Right atrium auricular region (tissue), 2 donors: ENCODE data around the gene ZMAT5. TPM values are rescaled to one million over a fixed set of nuclear protein-coding genes. Genes with fewer than 3 reads are reported as not detected.

Source experiments
- DNase-seq: peaks from one replicate; pipeline ENCODE4 v3.0.0-alpha.2; 2019; ENCODE audit warnings: low spot score
- H3K27ac ChIP-seq, 2 donors: fragments of 200-600 bp; sonication (generic); 1 replicate in 1 of 2; 2 replicates in 1 of 2; pipeline ENCODE4 v1.5.1; 2016 to 2019
- H3K27me3 ChIP-seq, 2 donors: fragments of 200-600 bp; sonication (generic); one replicate each; pipeline versions ENCODE4 v1.5.1 to v1.6.0; 2017 to 2019
- H3K36me3 ChIP-seq: fragments of 200-600 bp; sonication (generic); one replicate; pipeline ENCODE4 v1.5.1; 2016
- H3K4me1 ChIP-seq, 2 donors: fragments of 200-600 bp; sonication (generic); one replicate each; pipeline versions ENCODE4 v1.5.1 to v1.6.0; 2017 to 2019
- H3K4me3 ChIP-seq, 2 donors: fragments of 200-600 bp; sonication (generic); 1 replicate in 1 of 2; 2 replicates in 1 of 2; pipeline ENCODE4 v1.5.1; 2017 to 2019; ENCODE audit warnings: mild to moderate bottlenecking in 1 of 2, moderate library complexity in 1 of 2
- H3K9me3 ChIP-seq, 2 donors: fragments of 200-600 bp; sonication (generic); one replicate each; pipeline ENCODE4 v1.5.1; 2019
- total RNA-seq, 2 donors: library from RNA; depleted of rRNA; stranded (reverse); fragments of >200 nt; gene quantifications; one replicate each; pipeline ENCODE4 v1.1.0, GENCODE V29; 2016
- TF ChIP-seq, protein P1 (sequence below), 2 donors: fragments of 200-600 bp; sonication (generic); IDR thresholded peaks; one replicate each; pipeline ENCODE4 v1.5.1; 2019; ENCODE audit warnings: antibody characterized with exemption in 2 of 2

The ZMAT5 gene
- total RNA-seq, 2 donors from 2014 or later = 17.0 to 22.9 TPM

DNA sequence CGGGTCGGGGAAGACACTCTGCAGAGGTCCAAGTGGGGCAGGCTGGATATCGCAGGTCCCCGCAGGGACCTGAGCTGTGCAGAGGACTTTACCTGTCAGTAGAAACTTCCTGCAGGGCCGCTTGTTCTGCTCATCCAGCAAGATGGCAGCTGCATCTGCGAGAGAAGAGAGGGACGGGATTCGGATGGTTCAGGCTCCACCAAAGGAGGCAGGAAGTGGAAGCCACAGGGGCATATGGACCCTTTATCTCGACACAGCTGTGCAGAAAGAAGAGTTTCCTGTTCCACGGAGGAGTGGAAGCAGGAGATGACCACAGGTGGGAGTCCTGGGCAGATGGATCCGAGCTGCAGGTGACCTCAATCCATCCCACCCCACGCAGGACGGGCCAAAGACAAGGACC is 24.5 kb downstream of the ZMAT5 start:
- peaks cover 21% of the 10 kb centered on the region for H3K36me3 ChIP-seq

DNA sequence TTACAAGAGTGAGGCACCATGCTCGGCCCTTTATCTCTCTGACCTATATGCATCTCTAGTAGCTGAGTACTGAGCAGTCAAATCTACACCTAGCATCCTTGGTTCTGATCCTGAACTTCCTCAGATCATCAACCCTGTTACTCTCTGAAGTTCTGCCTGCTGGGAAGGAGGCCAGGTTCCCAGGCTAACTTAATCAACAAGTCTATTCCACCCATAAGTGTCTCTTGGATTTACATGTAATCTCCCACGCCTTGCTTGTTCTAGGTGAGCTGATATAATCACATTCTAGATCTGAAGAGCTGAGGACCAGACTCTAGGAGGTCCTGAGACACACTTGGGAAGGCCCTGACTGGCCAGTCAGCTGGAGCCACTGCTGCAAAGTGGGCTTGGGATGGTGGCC is 24.9 kb downstream of the ZMAT5 start:
- Histone ChIP-seq H3K27ac (no peak overlapping the region), H3K27me3 (no peaks in the 10 kb centered on the region), H3K4me3 (no peak overlapping the region), H3K9me3 (no peaks in the 10 kb centered on the region), H3K36me3 (peaks cover 18% of the 10 kb centered on the region), H3K4me1 (no peaks in the 10 kb centered on the region)
- TF ChIP-seq, protein P1, sequence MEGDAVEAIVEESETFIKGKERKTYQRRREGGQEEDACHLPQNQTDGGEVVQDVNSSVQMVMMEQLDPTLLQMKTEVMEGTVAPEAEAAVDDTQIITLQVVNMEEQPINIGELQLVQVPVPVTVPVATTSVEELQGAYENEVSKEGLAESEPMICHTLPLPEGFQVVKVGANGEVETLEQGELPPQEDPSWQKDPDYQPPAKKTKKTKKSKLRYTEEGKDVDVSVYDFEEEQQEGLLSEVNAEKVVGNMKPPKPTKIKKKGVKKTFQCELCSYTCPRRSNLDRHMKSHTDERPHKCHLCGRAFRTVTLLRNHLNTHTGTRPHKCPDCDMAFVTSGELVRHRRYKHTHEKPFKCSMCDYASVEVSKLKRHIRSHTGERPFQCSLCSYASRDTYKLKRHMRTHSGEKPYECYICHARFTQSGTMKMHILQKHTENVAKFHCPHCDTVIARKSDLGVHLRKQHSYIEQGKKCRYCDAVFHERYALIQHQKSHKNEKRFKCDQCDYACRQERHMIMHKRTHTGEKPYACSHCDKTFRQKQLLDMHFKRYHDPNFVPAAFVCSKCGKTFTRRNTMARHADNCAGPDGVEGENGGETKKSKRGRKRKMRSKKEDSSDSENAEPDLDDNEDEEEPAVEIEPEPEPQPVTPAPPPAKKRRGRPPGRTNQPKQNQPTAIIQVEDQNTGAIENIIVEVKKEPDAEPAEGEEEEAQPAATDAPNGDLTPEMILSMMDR (IDR thresholded peaks at IDR 0.05) = no peak
- DNase-seq = no peak

More for the DNA sequence above, 24.5 kb downstream of the ZMAT5 start:
- no peaks in the 10 kb centered on the region for H3K9me3 ChIP-seq
- TF ChIP-seq, protein P1 (IDR thresholded peaks at IDR 0.05) = no peak
- no peak overlapping the region for H3K4me3 ChIP-seq
- H3K27ac ChIP-seq = no peak overlapping the region
- DNase-seq = no peak
- H3K4me1 ChIP-seq = no peaks in the 10 kb centered on the region
- H3K27me3 ChIP-seq = no peaks in the 10 kb centered on the region

DNA sequence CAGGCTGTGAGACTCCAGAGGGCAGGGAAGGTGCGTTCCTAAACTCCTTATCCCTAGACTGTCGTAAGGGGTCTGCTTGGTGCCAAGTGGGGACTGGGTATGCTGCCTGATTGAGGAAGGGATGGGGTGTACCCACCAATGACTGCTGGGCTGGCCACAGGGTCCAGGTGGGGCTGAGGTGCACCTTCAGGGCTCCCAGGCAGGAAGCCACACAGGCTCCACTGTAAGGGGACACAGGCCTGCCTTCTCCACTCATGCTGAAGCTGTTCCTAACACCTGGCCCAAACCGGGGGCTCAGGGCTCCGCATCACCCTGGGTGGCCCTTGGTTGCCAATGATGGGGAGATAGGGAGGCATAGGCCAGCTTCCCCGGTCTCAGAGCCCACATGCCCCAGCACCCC is 26.6 kb downstream of the ZMAT5 start:
- H3K27me3 ChIP-seq = no peaks in the 10 kb centered on the region
- no peak overlapping the region for H3K27ac ChIP-seq
- TF ChIP-seq, protein P1 (IDR thresholded peaks at IDR 0.05) = no peak
- H3K4me3 ChIP-seq = no peak overlapping the region
- H3K9me3 ChIP-seq = no peaks in the 10 kb centered on the region
- DNase-seq = no peak
- H3K36me3 ChIP-seq = peaks cover 18% of the 10 kb centered on the region
- H3K4me1 ChIP-seq = no peaks in the 10 kb centered on the region

DNA sequence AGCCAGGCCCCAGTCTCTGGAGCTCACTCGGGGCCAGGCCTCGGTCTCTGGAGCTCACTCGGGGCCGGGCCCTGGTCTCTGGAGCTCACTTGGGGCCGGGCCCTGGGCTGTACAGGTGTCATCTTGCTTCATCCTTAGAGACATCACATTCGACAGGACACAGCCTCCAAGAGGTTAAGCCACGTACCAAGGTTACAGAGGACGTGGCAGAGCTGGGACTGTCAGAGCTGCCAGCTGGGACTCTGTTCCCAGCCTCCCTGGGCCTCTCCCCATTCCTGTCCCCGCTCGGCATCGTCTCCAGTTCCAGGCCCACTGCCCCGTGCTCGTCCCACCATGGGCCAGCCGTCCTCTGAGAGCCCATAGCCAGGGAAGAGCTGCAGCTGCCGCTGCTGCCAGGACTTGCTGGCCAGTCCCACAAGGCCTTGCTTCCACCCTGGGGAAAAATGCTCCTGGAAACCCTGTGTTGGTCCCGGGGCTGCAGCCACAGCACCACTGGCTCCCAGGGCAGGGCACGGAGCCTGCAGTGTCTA is 27.4 kb downstream of the ZMAT5 start:
- no peak for DNase-seq
- no peak overlapping the region for H3K27ac ChIP-seq
- no peaks in the 10 kb centered on the region for H3K27me3 ChIP-seq
- no peaks in the 10 kb centered on the region for H3K4me1 ChIP-seq
- no peak overlapping the region for H3K4me3 ChIP-seq
- H3K36me3 ChIP-seq = peaks cover 18% of the 10 kb centered on the region
- H3K9me3 ChIP-seq = no peaks in the 10 kb centered on the region
- TF ChIP-seq, protein P1 (IDR thresholded peaks at IDR 0.05) = no peak

DNA sequence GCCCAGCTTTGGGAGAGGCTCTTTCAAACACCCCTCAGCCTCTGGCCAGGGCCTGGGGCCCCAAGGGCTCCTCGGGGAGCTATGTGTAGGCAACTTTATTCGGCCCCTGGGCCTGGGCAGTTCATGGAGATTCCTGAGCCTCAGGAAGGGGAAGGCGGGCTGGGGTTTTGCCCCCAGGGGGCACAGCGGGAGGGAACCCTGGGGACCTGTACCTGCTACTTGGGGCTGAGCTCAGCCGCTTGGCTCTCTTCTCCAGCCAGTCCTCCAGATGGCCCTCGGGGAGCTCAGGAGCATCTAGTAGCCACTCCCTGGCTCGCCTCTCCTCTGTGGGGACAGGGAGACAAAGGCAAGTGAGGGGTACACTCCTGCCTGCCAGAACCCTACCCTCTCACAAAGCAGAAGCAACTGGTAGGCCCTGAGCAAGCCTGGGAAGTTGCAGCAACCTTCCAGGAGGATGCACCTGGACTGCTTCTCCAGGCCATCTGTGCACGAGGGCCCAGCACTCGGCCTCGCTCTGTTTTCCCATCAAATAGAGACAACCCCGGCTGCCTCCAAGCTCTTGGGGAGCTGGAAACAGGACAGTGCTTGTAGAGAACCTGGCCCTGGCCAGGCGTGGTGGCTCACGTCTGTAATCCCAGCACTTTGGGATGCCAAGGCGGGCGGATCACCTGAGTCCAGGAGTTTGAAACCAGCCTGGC is 28.5 kb downstream of the ZMAT5 start:
- Histone ChIP-seq H3K27ac (no peak overlapping the region), H3K4me3 (no peak overlapping the region), H3K9me3 (no peaks in the 10 kb centered on the region), H3K36me3 (peaks cover 18% of the 10 kb centered on the region), H3K4me1 (no peaks in the 10 kb centered on the region), H3K27me3 (no peaks in the 10 kb centered on the region)
- TF ChIP-seq, protein P1 (IDR thresholded peaks at IDR 0.05) = no peak
- DNase-seq = no peak
